Hair follicular keratinocyte (primary cell): ENCODE measurements around the gene EXOSC5. TPM values are rescaled to one million over a fixed set of nuclear protein-coding genes. Genes with fewer than 3 reads are reported as not detected.

Source experiments
- total RNA-seq: library from RNA; depleted of rRNA; stranded (reverse); fragments of >200 nt; gene quantifications from 2 replicates; pipeline ENCODE4 v1.2.3, GENCODE V29; 2015

The EXOSC5 gene
- total RNA-seq = 30.5 and 45.2 TPM in 2 replicates

DNA sequence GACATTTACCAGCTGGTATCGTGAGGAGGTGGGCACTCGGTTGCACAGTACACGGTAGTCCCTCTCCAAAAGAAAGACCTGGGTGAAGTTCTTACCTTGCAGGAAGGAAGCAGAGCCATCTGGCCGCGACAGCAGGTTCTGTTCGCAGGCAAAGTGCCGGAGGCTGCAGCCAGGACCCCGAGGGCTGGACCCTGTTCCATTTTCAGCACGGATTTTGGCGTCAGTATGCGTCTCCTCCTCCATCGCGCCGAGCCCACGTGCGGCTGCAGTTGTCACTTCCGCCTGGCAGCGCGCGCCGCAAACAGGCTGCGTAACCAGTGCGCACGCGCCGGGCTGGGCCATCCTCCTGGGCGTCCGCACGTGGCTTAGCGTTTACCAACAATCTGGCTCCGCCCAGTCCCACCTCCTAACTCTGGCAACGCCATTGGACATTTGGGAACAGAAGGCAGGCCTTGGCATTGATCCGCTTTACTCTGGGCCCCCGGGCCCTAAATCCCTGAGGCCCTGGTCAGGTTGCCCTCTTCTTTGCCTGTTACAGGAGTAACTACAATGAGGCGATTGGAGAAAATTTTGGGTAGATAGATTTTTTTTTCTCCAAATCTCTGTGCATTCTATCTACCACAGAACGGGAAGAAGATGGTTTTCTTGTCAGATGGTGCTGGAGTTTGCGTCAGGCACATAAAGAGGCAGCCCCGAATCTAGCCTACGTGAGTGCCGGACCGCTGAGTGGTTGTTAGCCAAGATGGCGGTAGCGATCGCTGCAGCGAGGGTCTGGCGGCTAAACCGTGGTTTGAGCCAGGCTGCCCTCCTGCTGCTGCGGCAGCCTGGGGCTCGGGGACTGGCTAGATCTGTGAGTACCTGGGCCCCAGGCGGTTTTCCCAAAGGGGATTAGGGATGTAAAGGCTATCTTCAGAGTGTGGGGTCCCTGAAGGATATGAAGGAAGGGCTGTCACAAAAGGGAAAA is at the start of gene EXOSC5, which contains the start of gene BCKDHA:
Gene EXOSC5, minus strand, starts transcription at position 274 of the 964 bp plus-strand sequence. Its CDS starts 31 bp downstream, at position 243.
Gene BCKDHA, plus strand, starts transcription at position 733 of the 964 bp plus-strand sequence. Its CDS starts 10 bp downstream, at position 743.

GRCh38 chr19:41442473-41443355 is 45.6 kb upstream of the EXOSC5 start, which contains the start of gene ERICH4:
Gene ERICH4 (plus strand): TSS chr19:41443156. CDS start chr19:41443170, 14 bp downstream.

DNA sequence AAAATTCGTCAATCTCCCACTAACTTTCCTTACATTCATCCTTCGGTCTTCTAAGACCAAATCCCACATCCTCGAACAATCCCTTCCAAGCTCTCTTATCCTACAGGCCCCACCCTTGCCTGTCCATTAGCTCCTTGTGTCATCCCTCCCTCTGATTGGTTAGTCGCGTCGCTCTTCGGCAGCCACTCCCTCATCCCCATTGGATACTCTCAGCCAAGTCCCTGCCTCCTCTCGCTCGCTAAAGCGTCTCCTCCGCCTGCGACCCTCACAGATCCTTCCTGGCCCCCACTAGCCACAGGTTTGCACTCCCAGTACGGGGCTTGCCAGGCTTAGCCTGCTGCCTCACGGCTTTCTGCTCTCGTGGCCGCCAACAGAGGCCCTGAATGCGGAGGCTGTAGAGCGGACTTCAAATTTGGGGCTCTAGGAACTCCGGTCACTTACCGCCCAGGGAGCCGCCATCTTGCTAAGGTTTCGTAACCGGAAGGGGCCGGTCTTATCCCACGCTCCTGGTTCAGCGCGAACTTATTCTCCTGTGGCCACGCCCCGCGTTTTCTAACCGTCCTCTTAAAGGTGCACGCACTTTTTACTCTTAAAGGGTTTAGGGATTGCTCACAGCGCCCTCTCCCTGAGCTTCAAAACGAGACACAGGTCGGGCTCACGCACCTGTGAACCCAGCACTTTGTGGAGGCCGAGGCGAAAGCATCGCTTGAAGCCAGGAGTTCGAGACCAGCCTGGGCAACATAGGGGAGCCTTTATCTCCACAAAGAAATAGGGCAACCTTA is 42.5 kb upstream of the EXOSC5 start, which contains the start of gene DMAC2:
Gene DMAC2, minus strand, starts transcription at position 472 of the 782 bp plus-strand sequence. Its CDS starts 13 bp downstream, at position 459.

DNA sequence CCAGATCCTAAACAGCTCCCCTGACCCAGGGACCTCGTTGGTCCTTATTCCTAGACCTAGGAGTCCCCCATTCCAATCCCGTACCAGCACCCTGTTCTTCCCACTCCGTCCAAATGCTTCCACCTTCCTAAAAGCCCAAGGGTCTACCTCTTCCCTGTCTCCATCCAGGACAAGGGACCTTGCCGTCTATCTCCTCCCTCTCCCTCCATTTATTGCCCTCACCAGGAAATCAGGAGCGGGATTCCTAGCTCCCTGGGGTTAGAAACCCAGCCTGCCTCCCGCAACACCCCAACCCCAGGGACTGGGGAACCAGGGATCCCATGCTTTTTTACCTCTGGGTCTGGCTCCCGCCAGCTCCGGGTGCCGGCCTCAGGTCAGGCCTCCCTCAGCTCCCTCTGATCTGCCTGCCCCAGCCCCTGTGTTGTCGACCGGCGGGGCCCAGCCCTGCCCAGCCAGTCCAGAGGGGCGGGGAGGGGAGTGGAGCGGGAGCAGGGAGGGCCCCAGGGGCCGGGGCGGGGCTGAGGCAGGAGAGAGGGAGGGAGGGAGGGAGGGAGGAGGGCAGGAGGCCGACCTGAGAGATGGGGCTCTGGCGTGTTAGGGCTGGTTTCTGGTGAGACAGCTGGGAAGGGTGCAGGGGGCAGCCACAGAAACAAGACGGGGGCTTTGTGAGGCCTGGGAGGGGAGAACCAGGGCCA is 29.9 kb upstream of the EXOSC5 start, which contains the start of gene B3GNT8:
Gene B3GNT8, minus strand, starts transcription at position 423 of the 695 bp plus-strand sequence. CDS start 596 bp downstream, outside the sequence.

GRCh38 chr19:41376241-41376997 is 20.7 kb downstream of the EXOSC5 start, which contains the start of gene TMEM91:
Gene TMEM91 (plus strand): TSS chr19:41376533. CDS start chr19:41378310, 1,777 bp downstream.

GRCh38 chr19:41363753-41364523 is 33.2 kb downstream of the EXOSC5 start, which contains the start of gene B9D2:
Gene B9D2 (minus strand): TSS chr19:41364149. CDS start chr19:41363519, 630 bp downstream.

GRCh38 chr19:41353466-41354342 is 43.5 kb downstream of the EXOSC5 start, which contains the start of gene TGFB1:
Gene TGFB1 (minus strand): TSS chr19:41353922. CDS start chr19:41353044, 878 bp downstream.

Other genes starting within 250 kb of the EXOSC5 start
- gene CYP2S1, start 204.1 kb downstream of the EXOSC5 start, total RNA-seq = 6.8 and 7.8 TPM in 2 replicates
- gene AXL, start 178.1 kb downstream of the EXOSC5 start, total RNA-seq = 66.6 and 94.9 TPM in 2 replicates
- 88.9 and 118 TPM in 2 replicates for gene HNRNPUL1, start 133.0 kb downstream of the EXOSC5 start, total RNA-seq
- 7.7 and 8.1 TPM in 2 replicates for gene CCDC97, start 87.2 kb downstream of the EXOSC5 start, total RNA-seq
- 17.8 and 24.1 TPM in 2 replicates for gene TGFB1, start 43.4 kb downstream of the EXOSC5 start, total RNA-seq
- 6.5 and 7.0 TPM in 2 replicates for gene B9D2, start 33.2 kb downstream of the EXOSC5 start, total RNA-seq
- gene TMEM91, start 20.8 kb downstream of the EXOSC5 start, total RNA-seq = 8.2 and 12.5 TPM in 2 replicates
- gene BCKDHA, start 459 bp upstream of the EXOSC5 start, total RNA-seq = 41.0 and 57.4 TPM in 2 replicates
- gene B3GNT8, start 30.0 kb upstream of the EXOSC5 start, total RNA-seq = 6.3 and 9.4 TPM in 2 replicates
- 53.7 and 76.6 TPM in 2 replicates for gene DMAC2, start 42.6 kb upstream of the EXOSC5 start, total RNA-seq
- not detected in 2 replicates for gene ERICH4, start 45.8 kb upstream of the EXOSC5 start, total RNA-seq
- gene CEACAM21, start 178.8 kb upstream of the EXOSC5 start, total RNA-seq = not detected in 2 replicates
- not detected in 2 replicates for gene CEACAM4, start 229.7 kb upstream of the EXOSC5 start, total RNA-seq